GM12875 (cell line): ENCODE measurements around the gene CNGA2.
"Not testable (repeated sequence)": the region's sequence is repeated elsewhere in the genome, so short reads cannot be mapped to it uniquely, and the experiment has no call there.

ENCODE experiments used
- H3K4me3 ChIP-seq: one replicate; pipeline ENCODE4 v1.5.1; 2011; ENCODE audit warnings: low read depth, low read length, control low read depth
- TF ChIP-seq, protein P1 (sequence below): IDR thresholded peaks from 2 replicates; pipeline ENCODE4 v1.5.1; 2011; ENCODE audit warnings: low read depth, mild to moderate bottlenecking, control low read depth, inconsistent platforms, low read length, moderate library complexity, borderline replicate concordance; ENCODE audit not compliant: insufficient read depth

Gene CNGA2

DNA sequence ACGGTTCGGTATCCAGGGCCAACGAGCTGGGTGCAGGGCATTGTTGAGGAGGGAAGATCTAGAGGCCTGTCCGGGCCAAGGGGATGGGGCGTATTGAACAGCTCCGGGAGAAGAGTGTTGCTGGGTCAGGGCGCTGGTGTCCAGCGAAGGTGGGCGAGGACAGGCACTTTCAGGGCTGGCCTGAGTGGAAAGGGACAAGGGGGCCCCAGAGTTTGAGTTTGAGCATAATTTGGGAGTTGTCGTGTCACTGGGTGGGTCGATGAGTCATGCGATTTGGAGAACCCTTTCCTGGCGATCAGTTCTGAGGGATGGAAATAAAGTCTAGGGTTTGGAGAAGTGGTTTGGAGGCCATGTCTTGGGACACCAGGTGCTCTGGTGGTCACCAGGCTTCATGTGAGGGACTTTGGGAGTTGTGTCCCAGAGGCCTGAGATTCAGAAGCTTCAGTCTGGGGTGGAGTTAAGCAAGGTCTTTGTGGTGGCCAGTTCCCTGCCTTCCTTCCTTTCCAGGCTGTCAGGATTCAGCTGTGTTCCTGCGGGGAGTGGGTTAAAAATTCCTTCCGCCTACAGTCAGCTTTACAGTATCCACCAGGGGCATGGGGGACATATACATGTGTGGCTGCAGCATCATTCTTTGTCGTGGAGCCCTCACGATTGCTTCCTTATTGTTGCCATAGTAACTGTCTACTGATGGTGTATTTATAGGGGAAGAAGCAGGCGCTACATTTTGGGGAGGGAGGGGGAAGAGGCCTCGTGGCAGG lies 38.8 kb upstream of the CNGA2 start:
- TF ChIP-seq, protein P1, sequence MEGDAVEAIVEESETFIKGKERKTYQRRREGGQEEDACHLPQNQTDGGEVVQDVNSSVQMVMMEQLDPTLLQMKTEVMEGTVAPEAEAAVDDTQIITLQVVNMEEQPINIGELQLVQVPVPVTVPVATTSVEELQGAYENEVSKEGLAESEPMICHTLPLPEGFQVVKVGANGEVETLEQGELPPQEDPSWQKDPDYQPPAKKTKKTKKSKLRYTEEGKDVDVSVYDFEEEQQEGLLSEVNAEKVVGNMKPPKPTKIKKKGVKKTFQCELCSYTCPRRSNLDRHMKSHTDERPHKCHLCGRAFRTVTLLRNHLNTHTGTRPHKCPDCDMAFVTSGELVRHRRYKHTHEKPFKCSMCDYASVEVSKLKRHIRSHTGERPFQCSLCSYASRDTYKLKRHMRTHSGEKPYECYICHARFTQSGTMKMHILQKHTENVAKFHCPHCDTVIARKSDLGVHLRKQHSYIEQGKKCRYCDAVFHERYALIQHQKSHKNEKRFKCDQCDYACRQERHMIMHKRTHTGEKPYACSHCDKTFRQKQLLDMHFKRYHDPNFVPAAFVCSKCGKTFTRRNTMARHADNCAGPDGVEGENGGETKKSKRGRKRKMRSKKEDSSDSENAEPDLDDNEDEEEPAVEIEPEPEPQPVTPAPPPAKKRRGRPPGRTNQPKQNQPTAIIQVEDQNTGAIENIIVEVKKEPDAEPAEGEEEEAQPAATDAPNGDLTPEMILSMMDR = no peak
- H3K4me3 ChIP-seq = no peak overlapping the region

DNA sequence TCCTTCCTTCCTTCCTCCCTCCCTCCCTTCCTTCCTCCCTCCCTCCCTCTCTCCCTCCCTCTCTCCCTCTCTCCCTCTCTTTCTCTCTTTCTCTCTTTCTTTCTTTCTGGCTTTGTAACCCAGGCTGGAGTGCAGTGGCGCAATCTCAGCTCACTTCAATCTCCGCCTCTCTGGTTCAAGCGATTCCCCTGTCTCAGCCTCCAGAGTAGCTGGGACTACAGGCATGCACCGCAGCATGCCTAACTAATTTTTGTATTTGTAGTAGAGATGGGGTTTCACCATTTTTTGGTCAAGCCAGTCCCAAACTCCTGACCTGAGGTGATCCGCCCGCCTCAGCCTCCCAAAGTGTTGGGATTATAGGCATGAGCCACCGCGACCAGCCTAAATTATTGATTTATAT lies 37.5 kb upstream of the CNGA2 start:
- not testable (repeated sequence) for H3K4me3 ChIP-seq

DNA sequence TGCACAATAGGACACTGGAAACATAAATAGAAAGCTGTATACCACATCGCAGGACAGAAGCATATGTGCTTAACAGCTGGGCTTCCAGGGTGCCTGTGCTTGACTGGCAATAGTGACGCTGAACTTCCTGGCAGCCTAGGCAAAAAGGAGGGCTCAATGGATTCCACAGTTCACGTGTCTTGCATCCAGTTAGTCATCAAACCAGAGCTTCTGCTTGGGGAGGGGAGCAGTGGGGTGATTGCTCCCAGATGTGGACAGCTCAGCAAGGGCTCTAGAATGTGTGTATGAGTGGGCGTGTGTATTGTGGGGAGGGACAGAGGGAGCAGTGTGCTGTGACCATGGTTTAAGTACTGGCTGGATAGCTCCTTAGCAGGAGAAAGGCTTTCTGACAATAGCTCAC lies 37.0 kb upstream of the CNGA2 start:
- no peak overlapping the region for H3K4me3 ChIP-seq
- TF ChIP-seq, protein P1 = no peak

DNA sequence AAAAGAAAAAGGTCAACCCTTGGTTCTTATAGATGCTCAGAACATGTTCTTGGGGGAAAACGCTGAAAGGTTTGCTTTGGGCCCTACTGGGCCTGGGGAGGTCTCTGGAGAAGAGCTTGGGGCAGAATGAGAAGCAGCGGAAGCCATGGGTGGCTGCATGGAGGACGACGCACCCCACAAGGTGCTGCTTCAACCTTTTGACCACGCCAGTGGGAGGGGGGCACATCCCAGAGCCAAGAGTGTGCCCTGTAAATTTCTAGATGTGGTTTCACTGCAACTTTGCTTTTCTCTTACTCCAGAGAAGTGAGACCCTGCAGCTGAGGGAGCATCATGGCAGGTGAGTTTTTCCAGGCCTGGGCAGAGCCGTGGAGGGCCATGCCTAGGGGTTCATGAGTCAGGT lies 36.1 kb upstream of the CNGA2 start:
- no peak overlapping the region for H3K4me3 ChIP-seq
- TF ChIP-seq, protein P1 = no peak

DNA sequence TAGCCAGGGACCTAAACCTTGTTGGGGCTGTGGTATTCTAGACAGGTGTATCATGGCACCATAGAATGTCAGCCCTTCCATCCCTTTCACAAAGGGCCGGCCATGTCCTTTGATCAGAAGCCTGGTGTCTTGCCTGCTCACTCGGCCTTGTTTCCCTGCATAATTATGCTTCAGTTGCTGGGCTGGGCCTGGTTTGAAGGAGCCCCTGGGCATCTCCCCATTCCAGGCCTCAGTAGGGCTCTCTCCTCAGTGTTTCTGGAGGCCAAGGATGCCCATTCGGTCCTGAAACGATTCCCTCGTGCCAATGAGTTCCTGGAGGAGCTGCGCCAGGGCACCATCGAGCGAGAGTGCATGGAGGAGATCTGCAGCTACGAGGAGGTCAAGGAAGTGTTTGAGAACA lies 34.8 kb upstream of the CNGA2 start:
- TF ChIP-seq, protein P1 = no peak
- no peak overlapping the region for H3K4me3 ChIP-seq

DNA sequence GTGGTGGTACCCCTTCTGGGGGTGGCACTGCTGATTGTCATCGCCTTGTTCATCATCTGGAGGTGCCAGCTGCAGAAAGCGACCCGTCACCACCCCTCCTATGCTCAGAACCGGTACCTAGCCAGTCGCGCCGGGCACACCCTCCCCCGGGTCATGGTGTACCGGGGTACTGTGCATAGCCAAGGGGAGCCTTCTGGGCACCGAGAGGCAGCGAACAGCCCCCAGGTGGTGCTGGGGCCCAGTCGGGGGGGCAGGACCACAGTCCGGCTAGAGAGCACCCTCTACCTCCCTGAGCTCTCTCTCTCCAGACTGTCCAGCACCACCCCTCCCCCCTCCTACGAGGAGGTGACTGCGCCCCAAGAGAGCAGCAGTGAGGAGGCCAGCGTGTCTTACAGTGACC lies 34.0 kb upstream of the CNGA2 start:
- no peak overlapping the region for H3K4me3 ChIP-seq

DNA sequence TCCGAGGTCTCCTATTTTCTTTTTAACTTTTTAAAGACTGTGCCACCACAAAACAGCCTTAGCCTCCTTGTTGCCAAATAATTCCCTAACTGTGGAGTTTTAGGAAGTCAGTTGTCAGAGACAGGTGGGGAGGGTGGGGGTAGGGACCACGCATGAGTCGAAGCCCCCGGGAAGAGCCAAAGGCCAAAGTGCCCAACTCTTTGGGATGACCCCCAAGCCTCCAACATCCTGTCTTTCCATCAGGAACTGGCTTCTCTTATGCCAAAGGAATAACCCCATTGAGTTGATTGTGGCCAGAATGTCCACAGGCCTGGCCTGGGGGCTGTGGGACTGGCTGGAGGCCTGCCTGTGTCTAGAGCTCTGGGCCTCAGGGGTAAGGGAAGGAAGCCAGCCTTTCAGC lies 33.5 kb upstream of the CNGA2 start:
- TF ChIP-seq, protein P1 = no peak
- no peak overlapping the region for H3K4me3 ChIP-seq

More for the DNA sequence above, 34.0 kb upstream of the CNGA2 start:
- TF ChIP-seq, protein P1 = no peak

DNA sequence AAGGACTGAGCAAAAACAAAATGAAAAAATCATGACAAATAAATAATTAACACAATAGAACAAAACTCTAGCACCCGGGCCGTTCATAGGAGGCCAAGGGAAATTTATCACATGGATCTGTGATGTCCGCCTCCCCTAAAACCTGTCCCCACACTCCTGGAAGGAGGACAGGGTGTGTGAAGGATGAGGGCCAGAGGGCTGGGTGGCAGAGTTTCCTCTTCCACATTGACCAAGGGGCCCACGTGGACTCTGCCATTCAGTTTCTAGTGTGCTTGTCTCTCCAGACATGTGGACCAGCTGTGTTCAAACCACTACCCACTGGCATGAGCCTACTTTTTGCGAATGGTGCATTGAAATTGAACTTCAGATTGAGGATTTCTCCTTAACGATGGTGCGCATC lies 33.0 kb upstream of the CNGA2 start:
- TF ChIP-seq, protein P1 = no peak

More for the DNA sequence above, 33.0 kb upstream of the CNGA2 start:
- H3K4me3 ChIP-seq = no peak overlapping the region
